Uterus (tissue), 2 donors: ENCODE data around the gene UBE2R2.

Source experiments
- CTCF ChIP-seq, 4 experiments: fragments of 200-600 bp in 2 of 4; fragments of 450-650 bp in 2 of 4; sonication (generic) in 2 of 4; IDR thresholded peaks; one replicate each; pipeline ENCODE4 v1.5.1; 2016 to 2019; ENCODE audit warnings: antibody characterized with exemption in 4 of 4, mild to moderate bottlenecking in 2 of 4, moderate library complexity in 1 of 4
- POLR2A ChIP-seq, 2 donors: fragments of 450-650 bp; IDR thresholded peaks; one replicate each; pipeline ENCODE4 v1.6.1; 2016; ENCODE audit warnings: antibody characterized with exemption in 2 of 2, mild to moderate bottlenecking in 1 of 2, moderate library complexity in 1 of 2

GRCh38 chr9:33880211-33881089 lies 63.5 kb downstream of the UBE2R2 start:
- no peak for TF ChIP-seq CTCF (IDR thresholded peaks at IDR 0.05)
- no peak for TF ChIP-seq POLR2A (IDR thresholded peaks at IDR 0.05)
